Smooth muscle cell (in vitro differentiated cells): ENCODE data around the gene FSD1. TPM values are rescaled to one million over a fixed set of nuclear protein-coding genes. Genes with fewer than 3 reads are reported as not detected.
A peak's percentile ranks its signal among the peaks of the same experiment; 100 is the strongest.

ENCODE experiments used
- DNase-seq: peaks from one replicate; lab custom pipeline; 2025; ENCODE audit not compliant: unreplicated experiment; lab: John Stamatoyannopoulos, UW
- H2AFZ ChIP-seq: fragments of 200-600 bp; sonication (generic); 2 replicates; pipeline ENCODE4 v1.6.0; 2016; ENCODE audit warnings: antibody characterized with exemption, low read depth, mild to moderate bottlenecking
- H3F3A ChIP-seq: fragments of 200-600 bp; sonication (generic); 2 replicates; pipeline ENCODE4 v1.6.0; 2017; ENCODE audit warnings: antibody characterized with exemption, low read depth
- H3K27ac ChIP-seq: fragments of 200-600 bp; sonication (generic); 2 replicates; pipeline ENCODE4 v1.5.1; 2016; ENCODE audit warnings: low read depth, mild to moderate bottlenecking
- H3K27me3 ChIP-seq: fragments of 200-600 bp; sonication (generic); 2 replicates; pipeline ENCODE4 v1.6.1; 2016; ENCODE audit warnings: low read depth, mild to moderate bottlenecking
- H3K36me3 ChIP-seq: fragments of 200-600 bp; sonication (generic); 2 replicates; pipeline ENCODE4 v1.5.1; 2016; ENCODE audit warnings: low read depth
- H3K4me1 ChIP-seq: fragments of 200-600 bp; sonication (generic); 2 replicates; pipeline ENCODE4 v1.5.1; 2016; ENCODE audit warnings: low read depth
- H3K4me2 ChIP-seq: fragments of 200-600 bp; sonication (generic); 2 replicates; pipeline ENCODE4 v1.6.0; 2016; ENCODE audit warnings: mild to moderate bottlenecking
- H3K4me3 ChIP-seq: fragments of 200-600 bp; sonication (generic); 2 replicates; pipeline ENCODE4 v1.5.1; 2016; ENCODE audit warnings: mild to moderate bottlenecking
- H3K79me2 ChIP-seq: fragments of 200-600 bp; sonication (generic); 2 replicates; pipeline ENCODE4 v1.6.0; 2016; ENCODE audit warnings: low read depth, mild to moderate bottlenecking
- H3K9ac ChIP-seq: fragments of 200-600 bp; sonication (generic); 2 replicates; pipeline ENCODE4 v1.6.0; 2016; ENCODE audit warnings: low read depth
- H3K9me3 ChIP-seq: fragments of 200-600 bp; sonication (generic); replicated peaks from 2 replicates; pipeline ENCODE4 v1.5.1; 2016; ENCODE audit warnings: low read depth
- H4K20me1 ChIP-seq: fragments of 200-600 bp; sonication (generic); 2 replicates; pipeline ENCODE4 v1.6.0; 2016; ENCODE audit warnings: low read depth
- WGBS: methylation state at CpG from one replicate; pipeline ENCODE4 v1.1.7; 2016; ENCODE audit warnings: low lambda C conversion rate; 5-methylcytosine and 5-hydroxymethylcytosine counted together
- polyA plus RNA-seq: library from polyadenylated mRNA; unstranded; fragments of >200 nt; fragmentation: Nextera tagmentation; extraction: Ambion mirVana; gene quantifications from 2 replicates; pipeline ENCODE4 v1.2.1, GENCODE V29; 2016
- total RNA-seq: library from RNA; depleted of rRNA; stranded (reverse); fragments of >200 nt; gene quantifications from 2 replicates; pipeline ENCODE4 v1.2.3, GENCODE V29; 2014
- TF ChIP-seq, protein P1 (sequence below): fragments of 200-600 bp; sonication (generic); IDR thresholded peaks from 2 replicates; pipeline ENCODE4 v1.5.1; 2017; ENCODE audit warnings: borderline replicate concordance, mild to moderate bottlenecking, antibody characterized with exemption; ENCODE audit not compliant: insufficient read depth, poor library complexity, severe bottlenecking

The FSD1 gene
- total and polyA plus RNA-seq, 2 experiments from 2014 or later = 9.9 to 16.5 TPM

DNA sequence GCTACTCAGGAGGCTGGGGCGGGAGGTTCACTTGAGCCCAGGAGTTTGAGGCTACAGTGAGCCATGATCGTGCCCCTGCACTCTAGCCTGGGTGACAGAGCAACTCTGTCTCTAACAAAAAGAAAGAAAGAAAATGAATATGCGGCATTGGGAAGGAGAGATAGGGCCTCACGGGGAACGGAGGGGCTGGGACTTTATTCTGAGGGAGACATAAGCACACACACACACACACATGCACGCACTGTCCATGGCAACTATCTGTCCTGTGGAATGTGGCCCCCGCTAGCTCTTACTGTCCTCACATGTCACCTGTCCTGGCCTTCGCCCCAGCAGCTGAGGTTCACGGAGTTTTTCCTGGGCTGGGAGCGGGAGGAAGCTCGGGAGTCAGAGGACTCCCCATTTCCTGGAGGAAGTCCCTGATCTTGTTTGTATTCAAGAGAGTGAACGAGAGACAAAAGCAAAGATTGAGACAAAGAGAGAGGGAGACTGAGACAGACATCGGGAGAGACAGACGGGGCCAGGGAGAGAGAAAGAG, 33.6 kb downstream of the FSD1 start:
- Histone ChIP-seq H3K27me3 (no peaks in the 10 kb centered on the region), H3K79me2 (no peaks in the 10 kb centered on the region), H3F3A (no peaks in the 10 kb centered on the region), H3K36me3 (no peaks in the 10 kb centered on the region), H3K4me2 (peak overlapping the region; percentile 85), H3K9me3 (no peaks in the 10 kb centered on the region), H2AFZ (peak overlapping the region; percentile 85), H3K4me1 (peaks cover 5% of the 10 kb centered on the region), H3K27ac (peak overlapping the region; percentile 47), H3K9ac (peak overlapping the region; percentile 55), H3K4me3 (peak overlapping the region; percentile 51), H4K20me1 (no peaks in the 10 kb centered on the region)
- no peak for DNase-seq
- WGBS = 35% methylated on average over 14 of the region's 14 CpGs
- TF ChIP-seq, protein P1, sequence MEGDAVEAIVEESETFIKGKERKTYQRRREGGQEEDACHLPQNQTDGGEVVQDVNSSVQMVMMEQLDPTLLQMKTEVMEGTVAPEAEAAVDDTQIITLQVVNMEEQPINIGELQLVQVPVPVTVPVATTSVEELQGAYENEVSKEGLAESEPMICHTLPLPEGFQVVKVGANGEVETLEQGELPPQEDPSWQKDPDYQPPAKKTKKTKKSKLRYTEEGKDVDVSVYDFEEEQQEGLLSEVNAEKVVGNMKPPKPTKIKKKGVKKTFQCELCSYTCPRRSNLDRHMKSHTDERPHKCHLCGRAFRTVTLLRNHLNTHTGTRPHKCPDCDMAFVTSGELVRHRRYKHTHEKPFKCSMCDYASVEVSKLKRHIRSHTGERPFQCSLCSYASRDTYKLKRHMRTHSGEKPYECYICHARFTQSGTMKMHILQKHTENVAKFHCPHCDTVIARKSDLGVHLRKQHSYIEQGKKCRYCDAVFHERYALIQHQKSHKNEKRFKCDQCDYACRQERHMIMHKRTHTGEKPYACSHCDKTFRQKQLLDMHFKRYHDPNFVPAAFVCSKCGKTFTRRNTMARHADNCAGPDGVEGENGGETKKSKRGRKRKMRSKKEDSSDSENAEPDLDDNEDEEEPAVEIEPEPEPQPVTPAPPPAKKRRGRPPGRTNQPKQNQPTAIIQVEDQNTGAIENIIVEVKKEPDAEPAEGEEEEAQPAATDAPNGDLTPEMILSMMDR = no peak

DNA sequence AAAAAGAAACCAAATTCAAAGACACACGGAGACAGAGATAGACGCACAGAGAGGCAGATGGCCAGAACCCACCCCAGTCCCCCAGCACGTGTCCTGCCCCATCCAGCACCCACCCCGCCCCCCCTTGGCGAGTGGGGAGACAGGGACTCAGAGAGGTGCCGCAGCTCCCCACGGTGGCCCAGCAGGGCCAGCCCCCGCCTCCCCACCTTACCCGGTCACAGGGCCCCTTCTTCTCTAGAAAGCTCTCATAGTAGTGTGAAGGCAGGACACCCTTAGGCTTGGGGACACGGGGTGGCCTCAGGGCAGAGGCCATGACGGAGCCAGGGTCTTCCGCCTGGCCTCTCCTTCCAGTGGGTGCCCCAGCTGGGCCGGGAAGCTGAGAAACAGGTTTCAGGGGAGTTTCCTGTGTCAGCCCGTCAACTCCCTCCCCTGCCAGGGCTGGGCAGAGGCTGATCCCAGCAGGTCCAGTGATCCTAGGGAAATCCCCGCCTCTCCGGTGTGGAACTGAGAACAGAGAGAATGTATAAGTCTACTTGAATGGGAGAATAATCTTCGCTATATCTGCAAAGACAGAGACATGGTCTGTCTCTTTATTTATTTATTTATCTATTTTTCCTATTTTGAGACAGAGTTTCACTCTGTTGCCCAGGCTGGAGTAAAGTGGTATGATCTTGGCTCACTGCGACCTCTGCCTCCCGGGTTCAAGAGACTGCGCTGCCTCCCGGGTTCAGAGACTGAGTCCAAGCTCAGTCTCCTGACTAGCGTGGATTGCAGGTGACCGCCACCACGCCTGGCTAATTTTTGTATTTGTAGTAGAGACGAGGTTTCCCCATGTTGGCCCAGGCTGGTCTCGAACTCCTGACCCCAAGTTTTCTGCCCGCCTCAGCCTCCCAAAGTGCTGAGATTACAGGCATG, 34.3 kb downstream of the FSD1 start, which contains the start of gene STAP2:
TSS of gene STAP2 (minus strand) at position 387 of the 915 bp plus-strand sequence. CDS start at position 313, 74 bp downstream.
- Histone ChIP-seq H4K20me1 (no peaks in the 10 kb centered on the region), H2AFZ (peak within 1 kb of the TSS; percentile 85), H3K36me3 (no peaks in the 10 kb centered on the region), H3K4me1 (peaks cover 5% of the 10 kb centered on the region), H3F3A (no peaks in the 10 kb centered on the region), H3K79me2 (no peaks in the 10 kb centered on the region), H3K27me3 (no peaks in the 10 kb centered on the region), H3K9ac (peak within 1 kb of the TSS; percentile 55), H3K9me3 (no peaks in the 10 kb centered on the region), H3K4me2 (peak within 1 kb of the TSS; percentile 85), H3K4me3 (peak within 1 kb of the TSS; percentile 51), H3K27ac (peak within 1 kb of the TSS; percentile 47)
- no peak for DNase-seq
- 65% methylated on average over 19 of the region's 27 CpGs for WGBS
- TF ChIP-seq, protein P1 = no peak

DNA sequence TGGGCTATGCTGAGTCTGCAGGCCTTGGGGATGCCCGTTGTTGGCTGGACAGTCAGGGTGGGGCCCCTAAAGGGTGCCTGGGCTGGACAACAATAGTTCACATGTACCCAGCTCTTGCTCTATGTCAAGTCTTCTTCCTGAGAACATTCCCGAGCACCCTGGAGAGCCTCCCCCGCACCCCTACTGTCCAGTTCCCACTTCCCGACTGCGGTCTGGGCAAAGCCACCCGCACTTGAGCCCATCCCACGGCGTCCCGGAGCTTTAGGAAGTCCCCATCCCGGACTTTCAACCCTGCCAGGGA, 37.9 kb downstream of the FSD1 start:
- DNase-seq = no peak
- no peaks in the 10 kb centered on the region for H3K27me3 ChIP-seq
- H3K27ac ChIP-seq = peak overlapping the region; percentile 62
- H3K36me3 ChIP-seq = no peaks in the 10 kb centered on the region
- TF ChIP-seq, protein P1 = no peak
- H3K9ac ChIP-seq = peak overlapping the region; percentile 67
- peak overlapping the region; percentile 93 for H3K4me2 ChIP-seq
- peak overlapping the region; percentile 62 for H3K4me3 ChIP-seq
- H3K4me1 ChIP-seq = peaks cover 11% of the 10 kb centered on the region
- no peak overlapping the region for H2AFZ ChIP-seq
- H3K9me3 ChIP-seq = no peaks in the 10 kb centered on the region
- WGBS = 9% methylated on average over 8 of the region's 10 CpGs
- no peaks in the 10 kb centered on the region for H3K79me2 ChIP-seq
- no peaks in the 10 kb centered on the region for H4K20me1 ChIP-seq
- no peaks in the 10 kb centered on the region for H3F3A ChIP-seq
